Endothelial cell (in vitro differentiated cells): Measurements from ENCODE around the gene SAP30L. TPM values are rescaled to one million over a fixed set of nuclear protein-coding genes. Genes with fewer than 3 reads are reported as not detected.
A peak's percentile ranks its signal among the peaks of the same experiment; 100 is the strongest.

Experiments used
- DNase-seq: peaks from one replicate; pipeline ENCODE4 v3.0.0; 2021; ENCODE audit warnings: low spot score
- H3K27ac Mint-ChIP-seq: one replicate; pipeline ENCODE4 v1.8.0; 2021; ENCODE audit warnings: mixed read lengths, inconsistent platforms; ENCODE audit not compliant: unreplicated experiment
- H3K27me3 Mint-ChIP-seq: one replicate; pipeline ENCODE4 v1.8.0; 2021; ENCODE audit warnings: mild to moderate bottlenecking, moderate library complexity, mixed read lengths, inconsistent platforms; ENCODE audit not compliant: unreplicated experiment
- H3K36me3 Mint-ChIP-seq: one replicate; pipeline ENCODE4 v1.8.0; 2021; ENCODE audit warnings: mild to moderate bottlenecking, low read depth, mixed read lengths, inconsistent platforms; ENCODE audit not compliant: unreplicated experiment
- H3K4me1 Mint-ChIP-seq: one replicate; pipeline ENCODE4 v1.8.0; 2021; ENCODE audit warnings: mild to moderate bottlenecking, mixed read lengths, inconsistent platforms; ENCODE audit not compliant: unreplicated experiment
- H3K4me3 Mint-ChIP-seq: one replicate; pipeline ENCODE4 v1.8.0; 2021; ENCODE audit warnings: mild to moderate bottlenecking, mixed read lengths, inconsistent platforms; ENCODE audit not compliant: unreplicated experiment
- H3K9me3 Mint-ChIP-seq: one replicate; pipeline ENCODE4 v1.8.0; 2021; ENCODE audit warnings: mixed read lengths, inconsistent platforms; ENCODE audit not compliant: unreplicated experiment
- long read RNA-seq: library from polyadenylated mRNA; unstranded; transcript quantifications from one replicate; pipeline ENCODE4 v2.0.0, GENCODE V29; 2020; ENCODE audit not compliant: unreplicated experiment
- total RNA-seq: library from RNA; stranded (reverse); fragmentation: NEBNext Ultra II Directional; extraction: Animal tissue kit (Norgen Biotek cat#: 25700); gene quantifications from one replicate; pipeline ENCODE4 v1.2.1, GENCODE V29; 2021; ENCODE audit not compliant: unreplicated experiment
- TF ChIP-seq, protein P1 (sequence below): fragments of 200-600 bp; sonication (generic); IDR thresholded peaks from one replicate; pipeline ENCODE4 v1.5.0; 2021; ENCODE audit warnings: antibody characterized with exemption; ENCODE audit not compliant: unreplicated experiment

The SAP30L gene, protein sequence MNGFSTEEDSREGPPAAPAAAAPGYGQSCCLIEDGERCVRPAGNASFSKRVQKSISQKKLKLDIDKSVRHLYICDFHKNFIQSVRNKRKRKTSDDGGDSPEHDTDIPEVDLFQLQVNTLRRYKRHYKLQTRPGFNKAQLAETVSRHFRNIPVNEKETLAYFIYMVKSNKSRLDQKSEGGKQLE
- 40.8 TPM for total RNA-seq
- long read RNA-seq = 0 reads

DNA sequence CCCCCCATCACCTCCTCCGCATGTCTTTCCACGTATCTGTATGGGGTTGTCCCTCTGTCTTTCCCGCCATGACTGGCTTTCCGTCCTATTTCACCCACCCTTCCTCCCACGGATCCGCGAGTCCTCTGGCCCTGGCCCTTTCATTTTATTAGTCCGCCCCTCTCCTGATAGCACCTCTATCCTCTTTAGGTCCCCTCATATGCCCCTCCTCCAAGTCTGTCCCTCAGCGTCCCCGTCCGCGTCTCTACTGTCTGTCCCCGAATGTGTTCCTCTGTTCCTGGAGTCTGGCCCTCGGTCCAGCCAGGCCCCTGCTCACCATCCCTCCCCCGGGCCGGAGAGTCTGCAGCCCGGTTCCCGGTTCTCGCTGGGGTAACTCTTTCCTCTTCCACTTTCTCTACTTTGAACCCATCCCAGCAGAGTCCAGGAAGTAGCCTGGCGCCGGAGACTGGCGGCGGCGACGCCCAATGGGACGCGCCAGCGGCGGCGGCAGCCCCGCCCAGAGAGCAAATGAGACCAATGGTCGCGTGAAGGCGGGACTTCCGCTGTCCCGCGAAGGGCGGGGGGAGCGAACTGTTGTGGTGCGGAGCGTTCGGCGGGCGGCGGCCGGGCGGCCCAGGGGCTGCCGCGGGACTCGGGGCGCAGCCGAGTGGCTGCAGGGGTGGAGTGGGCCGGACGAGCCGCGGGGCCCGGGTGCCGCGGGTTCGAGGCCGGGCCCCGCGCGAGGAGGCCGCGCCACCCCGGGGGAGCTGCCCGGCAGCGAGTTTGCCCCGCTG lies at the start of gene SAP30L:
SAP30L (plus strand) TSS at position 576 of the 773 bp plus-strand sequence. CDS start 608 bp downstream, outside the sequence.
- peaks cover 2% of the 10 kb centered on the region for H3K27me3 Mint-ChIP-seq
- H3K4me3 Mint-ChIP-seq = peak within 1 kb of the TSS; percentile 100
- H3K36me3 Mint-ChIP-seq = peaks cover 9% of the 10 kb centered on the region
- TF ChIP-seq, protein P1, sequence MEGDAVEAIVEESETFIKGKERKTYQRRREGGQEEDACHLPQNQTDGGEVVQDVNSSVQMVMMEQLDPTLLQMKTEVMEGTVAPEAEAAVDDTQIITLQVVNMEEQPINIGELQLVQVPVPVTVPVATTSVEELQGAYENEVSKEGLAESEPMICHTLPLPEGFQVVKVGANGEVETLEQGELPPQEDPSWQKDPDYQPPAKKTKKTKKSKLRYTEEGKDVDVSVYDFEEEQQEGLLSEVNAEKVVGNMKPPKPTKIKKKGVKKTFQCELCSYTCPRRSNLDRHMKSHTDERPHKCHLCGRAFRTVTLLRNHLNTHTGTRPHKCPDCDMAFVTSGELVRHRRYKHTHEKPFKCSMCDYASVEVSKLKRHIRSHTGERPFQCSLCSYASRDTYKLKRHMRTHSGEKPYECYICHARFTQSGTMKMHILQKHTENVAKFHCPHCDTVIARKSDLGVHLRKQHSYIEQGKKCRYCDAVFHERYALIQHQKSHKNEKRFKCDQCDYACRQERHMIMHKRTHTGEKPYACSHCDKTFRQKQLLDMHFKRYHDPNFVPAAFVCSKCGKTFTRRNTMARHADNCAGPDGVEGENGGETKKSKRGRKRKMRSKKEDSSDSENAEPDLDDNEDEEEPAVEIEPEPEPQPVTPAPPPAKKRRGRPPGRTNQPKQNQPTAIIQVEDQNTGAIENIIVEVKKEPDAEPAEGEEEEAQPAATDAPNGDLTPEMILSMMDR = no peak
- H3K4me1 Mint-ChIP-seq = peaks cover 22% of the 10 kb centered on the region
- DNase-seq = peak; percentile 97
- H3K27ac Mint-ChIP-seq = no peak within 1 kb of the TSS
- H3K9me3 Mint-ChIP-seq = no peaks in the 10 kb centered on the region

DNA sequence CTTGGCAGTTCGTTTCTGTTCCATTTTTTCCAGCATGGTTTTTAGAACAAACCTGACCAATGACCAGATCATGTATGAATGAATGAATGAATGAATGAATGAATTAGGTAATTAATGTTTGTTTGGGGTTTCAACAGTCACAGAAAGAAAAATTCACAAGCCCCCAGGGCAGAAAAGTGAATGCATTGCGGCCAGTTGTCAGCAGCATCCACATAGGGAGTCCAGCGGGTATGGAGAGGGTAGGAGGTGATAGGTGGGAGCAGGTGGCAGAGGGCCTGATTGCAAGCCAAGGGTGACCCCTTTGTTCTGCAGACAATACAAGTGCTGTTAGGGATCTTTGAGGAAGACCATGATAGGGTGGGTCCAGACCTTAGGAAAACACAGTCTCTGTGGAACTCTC lies 49.7 kb upstream of the SAP30L start:
- H3K4me1 Mint-ChIP-seq = no peaks in the 10 kb centered on the region
- TF ChIP-seq, protein P1 = no peak
- H3K27me3 Mint-ChIP-seq = peaks cover 7% of the 10 kb centered on the region
- DNase-seq = no peak
- H3K27ac Mint-ChIP-seq = no peak overlapping the region
- H3K36me3 Mint-ChIP-seq = no peaks in the 10 kb centered on the region
- H3K4me3 Mint-ChIP-seq = no peak overlapping the region
- H3K9me3 Mint-ChIP-seq = no peaks in the 10 kb centered on the region

DNA sequence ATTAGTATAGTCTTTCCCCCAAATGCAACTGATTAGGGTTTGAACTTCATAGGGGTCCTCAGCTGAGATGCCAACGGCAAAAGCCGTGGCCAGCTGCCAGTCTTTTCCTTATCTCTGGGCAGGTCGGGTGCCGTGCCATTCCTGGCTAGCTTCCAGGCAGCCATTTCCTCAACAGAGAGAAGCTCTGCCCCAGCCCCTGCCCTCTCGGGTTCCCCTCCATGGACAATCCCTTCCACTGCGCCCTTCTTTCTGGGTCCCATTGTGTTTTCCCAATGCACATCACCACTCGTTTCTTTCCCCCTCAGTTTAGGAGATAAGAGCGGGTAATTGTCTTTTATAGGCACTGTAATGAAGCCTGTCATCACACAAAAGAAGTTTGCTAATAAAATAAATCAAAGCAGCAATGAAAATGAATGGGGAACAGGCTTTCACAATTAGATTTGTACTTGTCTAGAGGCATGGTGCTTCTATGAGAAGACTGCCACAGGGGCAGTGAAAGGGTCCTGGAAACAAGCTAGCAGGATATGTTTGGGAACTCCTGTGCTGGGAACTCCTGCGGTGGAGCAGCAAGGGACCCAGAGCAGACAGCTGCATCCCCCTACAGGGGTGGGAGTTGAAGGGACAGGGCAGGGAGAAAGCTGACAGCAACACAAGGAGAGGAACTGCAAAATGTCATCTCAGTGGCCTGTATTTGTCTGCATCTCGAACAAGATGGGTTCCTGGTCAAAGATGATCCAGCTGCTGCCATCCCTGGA lies 48.0 kb upstream of the SAP30L start:
- Mint-ChIP-seq H3K27me3 (peaks cover 13% of the 10 kb centered on the region), H3K27ac (no peak overlapping the region), H3K9me3 (no peaks in the 10 kb centered on the region), H3K4me1 (no peaks in the 10 kb centered on the region), H3K4me3 (no peak overlapping the region), H3K36me3 (peaks cover 4% of the 10 kb centered on the region)
- TF ChIP-seq, protein P1 = no peak
- DNase-seq = no peak

DNA sequence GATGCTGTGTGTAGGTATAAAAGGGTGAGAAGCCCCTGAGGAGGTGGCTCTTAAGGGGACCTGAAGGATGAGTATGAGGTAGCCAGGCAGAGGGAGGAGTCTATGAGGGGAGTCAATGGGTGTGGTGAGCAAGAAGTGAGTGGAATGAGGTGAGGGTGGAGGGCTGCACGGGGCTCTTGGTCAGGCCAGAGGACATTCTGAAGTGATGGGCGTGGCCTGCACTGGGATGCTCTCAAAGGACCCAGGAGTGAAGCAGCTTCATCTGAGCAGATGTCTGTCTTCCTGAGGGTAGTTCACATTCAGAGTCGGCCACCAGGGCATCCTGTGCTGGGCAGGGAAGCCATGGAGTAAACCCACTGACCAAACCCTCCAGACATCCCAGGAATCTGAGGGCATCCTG lies 45.1 kb upstream of the SAP30L start:
- Mint-ChIP-seq H3K36me3 (peaks cover 4% of the 10 kb centered on the region), H3K4me3 (no peak overlapping the region)
- TF ChIP-seq, protein P1 = no peak

More for the DNA sequence above, 45.1 kb upstream of the SAP30L start:
- Mint-ChIP-seq H3K27ac (no peak overlapping the region), H3K9me3 (no peaks in the 10 kb centered on the region), H3K4me1 (no peaks in the 10 kb centered on the region), H3K27me3 (peaks cover 12% of the 10 kb centered on the region)
- DNase-seq = no peak
